SIG-M5 treated with dmso at 0.1 percent for 504 hours (cell line): ENCODE results near the gene CDCP2.

Experiments used
- DNase-seq: peaks from one replicate; lab custom pipeline; 2025; ENCODE audit not compliant: unreplicated experiment; lab: John Stamatoyannopoulos, UW

CDCP2 gene

DNA sequence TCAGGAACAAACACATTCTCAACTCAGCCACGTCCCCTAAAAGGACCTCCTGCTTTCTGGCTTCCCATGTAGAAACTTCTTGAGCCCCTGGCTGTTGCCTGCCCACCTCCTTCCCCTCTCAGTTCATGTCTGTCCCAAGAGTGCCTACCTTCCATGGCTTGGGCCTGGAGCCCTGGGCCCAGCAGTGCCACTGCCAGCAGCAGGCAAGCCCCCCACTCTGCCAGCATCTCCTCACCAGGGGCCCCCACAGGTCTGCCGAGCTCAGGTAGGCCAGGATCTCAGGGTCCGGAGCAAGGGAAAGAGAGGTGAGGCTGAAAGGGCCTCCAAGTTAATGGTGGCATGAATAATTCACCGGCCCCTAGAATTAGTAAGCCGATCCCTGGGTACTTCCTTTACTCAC lies at the start of gene CDCP2:
TSS of gene CDCP2 (minus strand) at position 305 of the 400 bp plus-strand sequence. CDS start at position 227, 78 bp downstream.
- no peak for DNase-seq

DNA sequence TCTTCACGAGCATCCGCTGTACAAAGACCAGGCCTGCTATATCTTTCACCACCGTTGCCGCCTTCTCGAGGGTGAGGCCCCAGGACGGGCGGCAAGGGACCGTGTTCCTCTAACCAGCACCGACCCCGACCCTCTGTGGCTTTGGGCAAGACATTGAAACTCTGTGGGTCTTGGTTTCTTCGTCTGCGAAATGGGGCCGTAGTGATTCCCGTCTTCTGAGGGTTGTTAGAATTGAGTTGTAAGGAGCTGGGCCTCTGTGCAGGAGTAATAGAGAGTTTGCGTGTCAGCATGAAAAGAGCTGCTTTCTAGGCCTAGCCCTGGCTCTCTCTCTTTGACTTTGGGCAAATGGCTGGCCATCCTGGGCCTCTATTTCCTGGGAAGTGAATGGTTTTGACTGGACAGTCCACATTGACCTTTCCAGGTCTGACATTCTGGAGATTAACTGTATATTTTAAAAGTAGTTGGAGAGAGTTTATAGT lies 47.8 kb upstream of the CDCP2 start:
- DNase-seq: no peak

- DNase-seq: peak; percentile 96
Measured at GRCh38 chr1:54199765-54200518, 47.1 kb upstream of the CDCP2 start, which contains the start of the genes CYB5RL and MRPL37. CYB5RL (minus strand) TSS chr1:54200030; CDS start chr1:54195616, 4,414 bp downstream. MRPL37 (plus strand) TSS chr1:54200167; CDS start chr1:54200244, 77 bp downstream.

- peak; percentile 3 for DNase-seq
Measured at GRCh38 chr1:54199151-54199764, 46.5 kb upstream of the CDCP2 start.

- no peak for DNase-seq
Measured at GRCh38 chr1:54193453-54193852, 40.7 kb upstream of the CDCP2 start.

DNA sequence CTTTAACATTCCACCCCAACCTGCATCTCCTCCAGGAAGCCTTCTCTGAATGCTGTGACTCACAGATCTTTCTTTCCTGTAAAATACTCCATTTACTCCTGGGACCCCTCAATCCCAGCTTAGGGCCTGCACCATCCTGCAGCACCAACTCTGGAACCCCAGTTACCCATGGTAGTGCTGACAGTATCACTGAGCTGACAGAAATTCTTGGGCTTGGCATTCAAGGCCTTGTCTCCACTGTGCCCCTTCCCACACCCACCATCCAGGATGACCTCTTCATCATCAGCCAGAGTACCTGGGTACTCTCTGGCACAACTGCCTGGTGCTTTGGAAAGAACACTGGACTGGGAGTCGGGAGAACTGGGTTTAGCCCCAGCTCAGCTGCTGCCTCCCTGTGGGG lies 38.7 kb upstream of the CDCP2 start:
- no peak for DNase-seq

DNA sequence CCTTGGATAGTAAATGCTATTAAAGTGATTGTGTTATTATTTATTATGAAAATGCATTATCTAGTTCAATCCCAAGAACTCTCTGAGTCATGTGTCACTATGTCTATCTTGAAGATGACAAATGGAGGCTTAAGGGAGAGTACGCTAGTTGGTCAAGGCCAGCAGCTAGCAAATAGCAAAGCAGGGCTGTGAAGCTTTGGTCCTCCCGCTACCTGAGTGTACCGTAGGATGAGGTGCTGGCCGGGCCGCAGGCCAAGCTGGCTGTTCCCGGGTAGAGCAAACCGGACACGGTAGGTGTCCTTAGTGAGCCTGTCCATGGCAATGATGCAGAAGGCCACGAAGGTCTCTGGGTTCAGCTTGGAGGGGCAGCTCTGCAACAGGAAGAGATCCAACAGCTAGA lies 37.7 kb upstream of the CDCP2 start:
- no peak for DNase-seq

GRCh38 chr1:54188291-54188690 lies 35.5 kb upstream of the CDCP2 start:
- no peak for DNase-seq

DNA sequence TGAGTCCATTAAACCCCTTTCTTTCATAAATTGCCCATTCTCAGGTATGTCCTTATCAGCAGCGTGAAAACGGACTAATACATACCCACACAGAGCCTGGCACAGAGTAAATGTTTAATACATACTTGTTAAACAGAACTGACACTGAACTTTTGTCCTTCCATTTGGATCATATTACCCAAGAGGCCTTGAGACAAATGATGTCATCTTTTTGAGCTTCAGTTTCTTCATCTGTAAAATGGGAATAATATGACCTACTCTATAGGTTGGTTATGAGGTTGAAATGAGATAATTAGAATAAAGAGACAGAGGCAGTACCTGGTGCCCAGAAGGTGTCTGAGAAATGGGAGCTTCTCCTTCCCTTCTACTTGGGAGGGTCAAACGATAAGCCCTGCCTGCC lies 33.3 kb upstream of the CDCP2 start:
- DNase-seq: no peak

DNA sequence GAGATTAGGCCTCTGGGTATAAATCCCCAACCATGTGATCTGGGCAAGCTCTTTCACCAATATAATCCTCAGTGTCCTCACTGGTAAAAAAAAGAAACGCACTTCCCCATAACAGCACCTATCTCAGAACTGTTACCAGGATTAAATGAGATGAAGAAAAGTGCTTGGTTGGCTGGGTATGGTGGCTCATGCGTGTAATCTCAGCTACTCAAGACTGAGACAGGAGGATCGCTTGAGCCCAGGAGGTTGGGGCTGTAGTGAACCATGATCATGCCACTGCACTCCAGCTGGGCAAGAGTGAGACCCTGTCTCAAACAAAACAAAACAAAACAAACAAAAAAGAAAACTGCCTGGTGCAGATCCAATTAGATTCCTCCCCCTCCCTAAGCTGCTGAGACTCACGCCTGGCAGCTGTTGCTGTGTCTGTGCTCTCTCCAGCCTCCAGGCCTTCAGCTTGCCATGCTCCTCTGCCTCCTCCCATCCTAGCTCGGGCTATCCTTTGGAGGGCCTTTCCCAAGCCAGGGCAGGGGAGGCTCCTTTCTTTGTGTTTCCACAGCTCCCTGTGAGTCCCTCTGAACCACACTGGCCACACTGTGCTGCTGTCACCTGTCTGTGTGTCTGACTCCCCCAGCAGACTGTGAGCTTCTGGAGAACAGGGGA lies 28.0 kb upstream of the CDCP2 start:
- no peak for DNase-seq

DNA sequence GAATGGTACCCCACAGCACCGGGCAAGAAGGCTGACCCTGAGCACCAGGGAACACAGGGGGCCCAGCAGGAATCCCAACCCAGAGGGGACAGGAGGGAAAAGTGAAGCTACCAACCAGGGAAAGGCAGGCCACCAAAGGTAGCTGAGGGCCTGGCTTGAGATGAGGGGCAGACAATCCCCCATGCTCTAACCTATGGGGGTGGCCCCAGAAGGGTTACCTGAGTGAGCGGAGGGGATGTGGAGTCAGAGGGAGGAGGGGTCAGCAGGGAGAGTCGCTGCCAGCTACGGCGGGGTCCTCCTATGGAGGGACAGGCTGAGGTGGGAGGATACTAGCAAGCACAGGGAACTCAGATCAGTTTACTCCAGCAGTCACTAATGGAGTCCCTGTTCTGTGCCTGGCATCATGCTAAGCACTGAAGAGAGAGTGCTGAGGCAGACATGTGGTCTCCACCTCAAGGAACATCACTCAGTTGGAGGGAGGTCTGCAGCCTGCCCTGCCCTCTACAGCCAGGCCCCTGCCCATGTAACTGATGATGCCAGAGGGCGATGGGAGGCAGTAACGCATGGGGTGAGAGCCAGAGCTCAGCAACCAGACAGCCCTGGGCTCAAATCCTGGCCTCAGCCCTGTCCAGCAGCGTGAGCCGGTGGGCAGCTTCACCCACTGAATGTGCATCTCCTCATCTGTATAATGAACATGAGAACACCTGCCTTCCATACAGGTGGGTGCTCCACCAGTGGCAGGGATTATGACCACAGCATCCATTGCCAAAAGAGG lies 25.7 kb upstream of the CDCP2 start:
- no peak for DNase-seq

- no peak for DNase-seq
Measured at GRCh38 chr1:54177726-54178125, 24.9 kb upstream of the CDCP2 start.

DNA sequence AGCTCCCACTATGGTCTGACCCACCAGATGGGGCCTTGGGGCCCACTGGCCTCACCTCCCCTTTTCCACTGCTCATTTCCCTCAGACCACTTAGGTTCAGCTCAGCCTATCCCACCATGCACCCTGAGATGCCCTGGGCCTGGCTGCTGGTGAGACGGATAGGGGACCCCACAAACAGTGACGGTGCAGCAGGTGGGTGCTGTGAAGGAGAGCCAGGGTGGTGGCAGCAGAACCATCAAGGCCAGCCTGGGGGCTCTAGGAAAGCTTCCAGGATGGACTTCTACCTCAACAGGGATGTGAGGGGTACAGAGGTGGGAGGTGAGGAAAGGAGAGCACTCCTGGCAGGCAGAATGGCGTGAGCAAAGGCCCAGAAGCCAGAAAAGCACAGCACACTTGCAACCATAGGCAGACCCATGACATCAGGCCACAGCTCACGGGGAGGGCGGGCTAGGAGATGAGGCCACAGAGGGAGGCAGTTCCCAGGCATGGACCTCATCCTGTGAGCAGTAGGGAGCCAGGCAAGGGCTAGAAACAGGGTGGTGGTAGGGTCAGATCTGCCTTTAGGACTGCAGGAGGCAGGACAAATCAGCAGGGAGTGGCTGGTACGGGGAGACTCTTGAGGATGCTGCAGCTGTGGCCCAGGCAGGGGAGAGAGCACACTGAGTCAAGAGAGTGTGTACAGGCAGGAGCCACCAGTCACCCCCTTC lies 24.0 kb upstream of the CDCP2 start:
- DNase-seq: no peak

DNA sequence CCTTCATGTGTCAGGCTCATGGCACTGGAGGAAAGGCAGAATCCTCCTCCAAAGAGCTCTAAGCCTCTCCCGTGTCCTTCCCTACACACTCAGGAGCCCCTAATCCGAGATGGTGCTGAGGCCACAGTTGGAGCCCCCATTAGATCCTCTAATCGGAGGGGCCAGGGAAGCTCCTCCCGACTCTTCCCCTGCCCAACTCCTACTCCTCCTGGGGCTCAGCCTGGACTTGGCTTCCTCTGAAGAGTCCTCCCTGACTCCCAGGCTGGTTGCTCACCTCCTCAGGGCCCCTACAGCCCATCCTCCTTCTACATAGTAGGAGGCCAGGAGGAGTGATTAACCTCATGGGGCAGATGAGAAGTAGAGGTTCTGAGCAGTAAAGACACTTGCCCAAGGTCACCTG lies 21.3 kb upstream of the CDCP2 start:
- no peak for DNase-seq

GRCh38 chr1:54173681-54174080 lies 20.9 kb upstream of the CDCP2 start:
- no peak for DNase-seq

- DNase-seq: no peak
Measured at GRCh38 chr1:54172614-54173599, 20.1 kb upstream of the CDCP2 start.

DNA sequence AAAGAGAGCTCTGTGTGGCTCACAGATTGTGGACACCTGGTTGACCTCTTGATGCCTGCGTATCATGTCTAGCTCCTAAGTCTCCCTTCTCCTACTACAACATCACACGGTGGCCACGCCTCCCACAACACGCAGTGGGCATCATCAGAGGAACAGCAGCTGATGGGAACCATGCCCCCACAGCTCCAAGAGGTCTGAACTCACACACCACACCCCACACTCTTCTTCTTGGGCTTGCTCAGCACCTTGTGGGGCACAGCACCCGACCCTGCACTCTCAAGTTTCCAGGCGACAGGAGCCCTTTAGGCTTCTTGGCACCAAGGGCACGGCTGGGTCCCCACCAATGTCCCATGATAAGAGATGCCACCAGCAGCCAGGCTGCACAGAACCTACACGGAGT lies 18.8 kb upstream of the CDCP2 start:
- no peak for DNase-seq

GRCh38 chr1:54171016-54171415 lies 18.2 kb upstream of the CDCP2 start:
- no peak for DNase-seq

DNA sequence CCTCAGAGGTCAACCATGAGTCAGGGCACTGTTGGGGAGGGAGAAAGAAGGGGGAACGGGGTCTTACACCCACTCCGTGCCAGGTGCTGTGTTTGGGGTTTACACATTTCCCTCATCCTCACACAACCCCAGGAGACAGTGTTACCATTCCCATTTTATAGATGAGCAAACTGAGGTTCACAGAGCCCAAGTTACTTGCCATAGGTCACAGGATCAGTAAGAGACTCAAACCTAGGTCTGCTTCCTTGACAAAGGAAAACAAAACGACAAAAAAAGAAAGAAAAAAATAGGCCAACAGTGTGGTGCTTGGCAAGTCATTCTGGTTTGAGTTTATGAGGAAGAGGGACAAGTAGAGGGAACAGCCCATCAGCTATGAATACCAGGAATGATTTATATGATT lies 16.3 kb upstream of the CDCP2 start:
- no peak for DNase-seq
